Inflammatory macrophage treated with lipopolysaccharide for 1 hour (primary cell): Measurements from ENCODE around the gene SCART1.
"Not testable (repeated sequence)": the region's sequence is repeated elsewhere in the genome, so short reads cannot be mapped to it uniquely, and the experiment has no call there.

Source experiments
- DNase-seq, 2 donors: peaks; one replicate each; pipeline ENCODE4 v3.0.0-alpha.2; 2020 to 2022

SCART1 gene

GRCh38 chr10:133457100-133457841 is 3.5 kb downstream of the SCART1 start:
- no peak for DNase-seq

GRCh38 chr10:133458021-133458709 is 4.4 kb downstream of the SCART1 start:
- no peak for DNase-seq

GRCh38 chr10:133458710-133459453 is 5.1 kb downstream of the SCART1 start:
- no peak for DNase-seq

- no peak for DNase-seq
Measured at GRCh38 chr10:133459454-133460207, 5.9 kb downstream of the SCART1 start.

GRCh38 chr10:133460208-133460769 is 6.5 kb downstream of the SCART1 start:
- no peak for DNase-seq

GRCh38 chr10:133461027-133461426 is 7.3 kb downstream of the SCART1 start:
- DNase-seq, result no peak

- DNase-seq, result no peak
Measured at GRCh38 chr10:133461841-133462240, 8.1 kb downstream of the SCART1 start.

- DNase-seq, result no peak
Measured at GRCh38 chr10:133462512-133463305, 9.0 kb downstream of the SCART1 start.

- DNase-seq, result no peak
Measured at GRCh38 chr10:133464582-133465031, 10.9 kb downstream of the SCART1 start.

- no peak for DNase-seq
Measured at GRCh38 chr10:133465191-133465949, 11.6 kb downstream of the SCART1 start.

GRCh38 chr10:133465950-133466474 is 12.3 kb downstream of the SCART1 start:
- DNase-seq, result no peak

GRCh38 chr10:133466683-133467275 is 13.0 kb downstream of the SCART1 start:
- no peak for DNase-seq

- DNase-seq, result no peak
Measured at GRCh38 chr10:133467286-133467911, 13.7 kb downstream of the SCART1 start.

GRCh38 chr10:133469205-133469604 is 15.5 kb downstream of the SCART1 start:
- not testable (repeated sequence) for DNase-seq

GRCh38 chr10:133471300-133472109 is 17.8 kb downstream of the SCART1 start:
- DNase-seq, result no peak

GRCh38 chr10:133473270-133473669 is 19.5 kb downstream of the SCART1 start:
- DNase-seq, result no peak

- DNase-seq, result no peak
Measured at GRCh38 chr10:133474027-133474426, 20.3 kb downstream of the SCART1 start.

GRCh38 chr10:133474665-133475424 is 21.1 kb downstream of the SCART1 start:
- DNase-seq, result no peak
